Smooth muscle cell (in vitro differentiated cells): ENCODE measurements around the gene RIPOR1. TPM values are rescaled to one million over a fixed set of nuclear protein-coding genes. Genes with fewer than 3 reads are reported as not detected.

Experiments used
- DNase-seq: peaks from one replicate; lab custom pipeline; 2025; ENCODE audit not compliant: unreplicated experiment; lab: John Stamatoyannopoulos, UW
- H2AFZ ChIP-seq: fragments of 200-600 bp; sonication (generic); 2 replicates; pipeline ENCODE4 v1.6.0; 2016; ENCODE audit warnings: antibody characterized with exemption, low read depth, mild to moderate bottlenecking
- H3F3A ChIP-seq: fragments of 200-600 bp; sonication (generic); 2 replicates; pipeline ENCODE4 v1.6.0; 2017; ENCODE audit warnings: antibody characterized with exemption, low read depth
- H3K27ac ChIP-seq: fragments of 200-600 bp; sonication (generic); 2 replicates; pipeline ENCODE4 v1.5.1; 2016; ENCODE audit warnings: low read depth, mild to moderate bottlenecking
- H3K27me3 ChIP-seq: fragments of 200-600 bp; sonication (generic); 2 replicates; pipeline ENCODE4 v1.6.1; 2016; ENCODE audit warnings: low read depth, mild to moderate bottlenecking
- H3K36me3 ChIP-seq: fragments of 200-600 bp; sonication (generic); 2 replicates; pipeline ENCODE4 v1.5.1; 2016; ENCODE audit warnings: low read depth
- H3K4me1 ChIP-seq: fragments of 200-600 bp; sonication (generic); 2 replicates; pipeline ENCODE4 v1.5.1; 2016; ENCODE audit warnings: low read depth
- H3K4me2 ChIP-seq: fragments of 200-600 bp; sonication (generic); 2 replicates; pipeline ENCODE4 v1.6.0; 2016; ENCODE audit warnings: mild to moderate bottlenecking
- H3K4me3 ChIP-seq: fragments of 200-600 bp; sonication (generic); 2 replicates; pipeline ENCODE4 v1.5.1; 2016; ENCODE audit warnings: mild to moderate bottlenecking
- H3K79me2 ChIP-seq: fragments of 200-600 bp; sonication (generic); 2 replicates; pipeline ENCODE4 v1.6.0; 2016; ENCODE audit warnings: low read depth, mild to moderate bottlenecking
- H3K9ac ChIP-seq: fragments of 200-600 bp; sonication (generic); 2 replicates; pipeline ENCODE4 v1.6.0; 2016; ENCODE audit warnings: low read depth
- H3K9me3 ChIP-seq: fragments of 200-600 bp; sonication (generic); replicated peaks from 2 replicates; pipeline ENCODE4 v1.5.1; 2016; ENCODE audit warnings: low read depth
- H4K20me1 ChIP-seq: fragments of 200-600 bp; sonication (generic); 2 replicates; pipeline ENCODE4 v1.6.0; 2016; ENCODE audit warnings: low read depth
- CTCF ChIP-seq: fragments of 200-600 bp; sonication (generic); IDR thresholded peaks from 2 replicates; pipeline ENCODE4 v1.5.1; 2017; ENCODE audit warnings: borderline replicate concordance, mild to moderate bottlenecking, antibody characterized with exemption; ENCODE audit not compliant: insufficient read depth, poor library complexity, severe bottlenecking
- WGBS: methylation state at CpG from one replicate; pipeline ENCODE4 v1.1.7; 2016; ENCODE audit warnings: low lambda C conversion rate; 5-methylcytosine and 5-hydroxymethylcytosine counted together
- polyA plus RNA-seq: library from polyadenylated mRNA; unstranded; fragments of >200 nt; fragmentation: Nextera tagmentation; extraction: Ambion mirVana; gene quantifications from 2 replicates; pipeline ENCODE4 v1.2.1, GENCODE V29; 2016
- total RNA-seq: library from RNA; depleted of rRNA; stranded (reverse); fragments of >200 nt; gene quantifications from 2 replicates; pipeline ENCODE4 v1.2.3, GENCODE V29; 2014

The RIPOR1 gene, protein sequence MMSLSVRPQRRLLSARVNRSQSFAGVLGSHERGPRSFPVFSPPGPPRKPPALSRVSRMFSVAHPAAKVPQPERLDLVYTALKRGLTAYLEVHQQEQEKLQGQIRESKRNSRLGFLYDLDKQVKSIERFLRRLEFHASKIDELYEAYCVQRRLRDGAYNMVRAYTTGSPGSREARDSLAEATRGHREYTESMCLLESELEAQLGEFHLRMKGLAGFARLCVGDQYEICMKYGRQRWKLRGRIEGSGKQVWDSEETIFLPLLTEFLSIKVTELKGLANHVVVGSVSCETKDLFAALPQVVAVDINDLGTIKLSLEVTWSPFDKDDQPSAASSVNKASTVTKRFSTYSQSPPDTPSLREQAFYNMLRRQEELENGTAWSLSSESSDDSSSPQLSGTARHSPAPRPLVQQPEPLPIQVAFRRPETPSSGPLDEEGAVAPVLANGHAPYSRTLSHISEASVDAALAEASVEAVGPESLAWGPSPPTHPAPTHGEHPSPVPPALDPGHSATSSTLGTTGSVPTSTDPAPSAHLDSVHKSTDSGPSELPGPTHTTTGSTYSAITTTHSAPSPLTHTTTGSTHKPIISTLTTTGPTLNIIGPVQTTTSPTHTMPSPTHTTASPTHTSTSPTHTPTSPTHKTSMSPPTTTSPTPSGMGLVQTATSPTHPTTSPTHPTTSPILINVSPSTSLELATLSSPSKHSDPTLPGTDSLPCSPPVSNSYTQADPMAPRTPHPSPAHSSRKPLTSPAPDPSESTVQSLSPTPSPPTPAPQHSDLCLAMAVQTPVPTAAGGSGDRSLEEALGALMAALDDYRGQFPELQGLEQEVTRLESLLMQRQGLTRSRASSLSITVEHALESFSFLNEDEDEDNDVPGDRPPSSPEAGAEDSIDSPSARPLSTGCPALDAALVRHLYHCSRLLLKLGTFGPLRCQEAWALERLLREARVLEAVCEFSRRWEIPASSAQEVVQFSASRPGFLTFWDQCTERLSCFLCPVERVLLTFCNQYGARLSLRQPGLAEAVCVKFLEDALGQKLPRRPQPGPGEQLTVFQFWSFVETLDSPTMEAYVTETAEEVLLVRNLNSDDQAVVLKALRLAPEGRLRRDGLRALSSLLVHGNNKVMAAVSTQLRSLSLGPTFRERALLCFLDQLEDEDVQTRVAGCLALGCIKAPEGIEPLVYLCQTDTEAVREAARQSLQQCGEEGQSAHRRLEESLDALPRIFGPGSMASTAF
- total RNA-seq (10.7 and 26.6 TPM in 2 replicates), polyA plus RNA-seq (47.3 and 57.2 TPM in 2 replicates)

DNA sequence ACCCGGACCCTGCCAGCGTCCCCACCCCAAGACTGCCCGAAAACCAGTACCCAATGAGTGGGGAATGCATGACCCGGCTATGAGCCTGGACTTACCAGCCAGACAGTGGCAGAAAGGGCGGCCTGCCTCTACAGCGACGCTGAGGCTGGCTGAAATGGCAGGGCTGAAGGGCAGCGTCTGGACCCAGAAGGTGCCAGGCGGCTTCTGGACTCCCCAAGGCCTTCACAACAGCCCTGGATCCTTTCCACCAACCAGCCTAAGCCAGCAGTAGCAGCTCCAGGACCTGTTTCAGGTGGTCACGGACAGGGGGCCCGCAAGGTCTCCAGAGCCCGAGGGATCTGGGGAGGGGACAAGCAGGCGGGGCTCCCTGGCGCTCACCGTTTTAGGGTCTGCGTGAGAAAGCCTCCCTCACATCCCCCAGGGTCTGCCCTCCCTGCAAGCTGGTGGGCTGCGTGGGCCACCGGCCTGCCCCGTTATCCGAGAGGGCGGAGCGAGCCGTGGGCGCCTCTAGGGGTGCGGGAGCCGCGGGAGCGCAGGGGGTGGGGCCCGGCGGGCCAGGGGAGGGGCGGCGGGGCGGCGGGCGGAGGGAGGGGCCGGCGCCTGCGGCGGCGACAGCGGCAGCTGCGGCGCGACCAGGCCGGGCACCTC lies at the start of gene RIPOR1:
TSS of gene RIPOR1 (plus strand) at position 608 of the 648 bp plus-strand sequence. CDS start 9,618 bp downstream, outside the sequence.
- H3K27me3 ChIP-seq, result no peaks in the 10 kb centered on the region
- no peaks in the 10 kb centered on the region for H3K9me3 ChIP-seq
- TF ChIP-seq CTCF, result no peak
- DNase-seq, result peak; percentile 44
- peak within 1 kb of the TSS; percentile 87 for H3K27ac ChIP-seq
- H3K4me2 ChIP-seq, result peak within 1 kb of the TSS; percentile 100
- H3K36me3 ChIP-seq, result no peaks in the 10 kb centered on the region
- WGBS, result 35% methylated on average over 23 of the region's 45 CpGs
- peak within 1 kb of the TSS; percentile 95 for H3K9ac ChIP-seq
- H3K4me3 ChIP-seq, result peak within 1 kb of the TSS; percentile 92
- peaks cover 15% of the 10 kb centered on the region for H3K4me1 ChIP-seq
- H4K20me1 ChIP-seq, result peaks cover 31% of the 10 kb centered on the region
- H2AFZ ChIP-seq, result peak within 1 kb of the TSS; percentile 79
- peaks cover 17% of the 10 kb centered on the region for H3F3A ChIP-seq
- H3K79me2 ChIP-seq, result peaks cover 37% of the 10 kb centered on the region

DNA sequence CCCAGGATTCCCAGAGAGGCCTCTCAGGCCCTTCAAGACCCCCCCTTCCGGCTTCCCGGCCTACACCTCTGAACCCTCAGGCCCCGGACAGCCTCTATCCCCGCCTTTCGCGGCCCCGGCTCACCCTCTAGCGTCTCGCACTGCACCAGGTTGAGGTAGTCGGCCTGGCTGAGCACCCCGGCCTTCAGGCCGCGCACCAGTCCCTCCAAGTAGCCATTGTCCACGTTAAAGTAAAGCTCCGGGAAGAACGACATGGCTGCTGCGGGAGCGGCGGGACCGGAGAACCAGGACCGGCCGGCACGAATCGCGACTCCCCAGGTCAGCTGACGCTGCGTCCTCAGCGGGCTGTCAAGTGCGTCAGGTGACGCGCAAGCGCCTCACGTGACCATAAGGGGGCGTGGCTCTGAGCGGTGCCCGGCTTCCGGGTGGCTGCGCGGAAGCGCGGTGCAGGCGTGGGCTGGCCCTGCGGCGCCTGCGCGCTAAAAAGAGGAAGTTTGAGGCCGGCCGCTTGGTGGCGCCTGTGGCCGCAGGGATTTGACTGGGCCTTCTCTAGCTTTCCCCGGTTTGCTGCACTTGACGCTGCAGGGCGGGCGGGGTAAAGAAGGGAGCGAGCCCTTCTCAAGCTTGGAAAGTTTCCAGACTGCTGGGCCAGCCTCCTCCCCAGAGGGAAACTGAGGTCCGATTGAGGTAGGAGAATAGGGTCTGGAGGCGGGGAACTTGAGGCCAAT lies 47.6 kb upstream of the RIPOR1 start, which contains the start of gene ATP6V0D1:
TSS of gene ATP6V0D1 (minus strand) at position 325 of the 728 bp plus-strand sequence. CDS start at position 254, 71 bp downstream.
- peaks cover 42% of the 10 kb centered on the region for H3K79me2 ChIP-seq
- DNase-seq, result peak; percentile 96

More for the DNA sequence above, 47.6 kb upstream of the RIPOR1 start, which contains the start of gene ATP6V0D1:
- Histone ChIP-seq H2AFZ (peak within 1 kb of the TSS; percentile 95), H3K4me3 (peak within 1 kb of the TSS; percentile 100), H3K4me1 (no peaks in the 10 kb centered on the region), H3K4me2 (peak within 1 kb of the TSS; percentile 95), H3F3A (no peaks in the 10 kb centered on the region), H3K36me3 (no peaks in the 10 kb centered on the region), H3K27ac (peak within 1 kb of the TSS; percentile 100), H3K9me3 (no peaks in the 10 kb centered on the region), H4K20me1 (peaks cover 37% of the 10 kb centered on the region), H3K9ac (peak within 1 kb of the TSS; percentile 100), H3K27me3 (no peaks in the 10 kb centered on the region)
- WGBS, result 1% methylated on average over 57 of the region's 57 CpGs
- peak; percentile 68 for TF ChIP-seq CTCF
